ENCODE measurements around the gene ADAMTS16.

Gene ADAMTS16

DNA sequence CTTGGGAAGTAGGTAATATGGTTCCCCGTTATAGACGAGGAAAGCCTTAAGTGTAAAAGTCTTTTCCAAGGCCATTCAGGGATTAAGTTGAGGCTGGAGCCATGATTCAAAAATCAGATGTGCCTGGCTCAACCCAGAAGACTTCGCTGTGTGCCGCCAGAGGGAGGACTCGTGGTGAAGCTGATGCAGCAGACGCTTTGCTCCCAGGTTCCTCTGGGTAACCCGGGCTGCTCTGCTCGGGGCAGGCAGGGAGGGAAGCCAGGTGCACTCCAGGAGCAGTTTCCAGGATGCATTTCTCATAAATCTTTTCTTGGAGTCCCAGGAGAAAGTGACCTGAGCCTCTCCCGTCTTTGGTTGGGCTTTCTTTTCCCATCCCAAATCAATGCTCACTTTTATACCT, 219.5 kb downstream of the ADAMTS16 start:
- H3K4me3 ChIP-seq = no peak overlapping the region
- no peak overlapping the region for H3K27ac ChIP-seq

DNA sequence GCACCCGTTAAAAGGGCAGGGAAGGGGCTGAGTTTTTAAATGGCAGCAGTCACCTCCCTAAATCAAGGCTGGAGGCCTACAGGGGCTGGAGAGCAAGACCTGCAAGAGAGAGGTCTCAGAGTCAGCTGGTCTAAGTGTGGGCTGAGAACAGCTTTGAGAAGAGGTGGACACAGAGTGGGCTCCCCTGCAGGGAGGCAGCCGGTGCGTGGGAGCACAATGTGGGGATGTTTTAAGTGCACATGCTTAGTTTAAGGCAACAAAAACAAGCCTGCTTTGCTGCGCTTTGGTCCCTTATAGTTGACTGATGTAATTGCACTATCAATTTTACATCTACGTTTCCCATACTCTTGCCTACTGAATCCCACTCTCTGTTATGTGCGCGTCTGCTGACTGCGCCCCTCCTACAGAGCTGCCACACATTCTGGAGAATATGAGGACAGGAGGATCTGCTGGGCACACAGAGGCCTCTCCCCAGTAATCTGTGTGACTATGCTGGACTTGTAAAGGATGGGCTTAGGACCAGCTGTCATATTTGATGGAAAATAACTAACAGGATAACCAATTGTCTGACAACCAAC, 220.3 kb downstream of the ADAMTS16 start:
- Histone ChIP-seq H3K4me3 (no peak overlapping the region), H3K27ac (no peak overlapping the region)

DNA sequence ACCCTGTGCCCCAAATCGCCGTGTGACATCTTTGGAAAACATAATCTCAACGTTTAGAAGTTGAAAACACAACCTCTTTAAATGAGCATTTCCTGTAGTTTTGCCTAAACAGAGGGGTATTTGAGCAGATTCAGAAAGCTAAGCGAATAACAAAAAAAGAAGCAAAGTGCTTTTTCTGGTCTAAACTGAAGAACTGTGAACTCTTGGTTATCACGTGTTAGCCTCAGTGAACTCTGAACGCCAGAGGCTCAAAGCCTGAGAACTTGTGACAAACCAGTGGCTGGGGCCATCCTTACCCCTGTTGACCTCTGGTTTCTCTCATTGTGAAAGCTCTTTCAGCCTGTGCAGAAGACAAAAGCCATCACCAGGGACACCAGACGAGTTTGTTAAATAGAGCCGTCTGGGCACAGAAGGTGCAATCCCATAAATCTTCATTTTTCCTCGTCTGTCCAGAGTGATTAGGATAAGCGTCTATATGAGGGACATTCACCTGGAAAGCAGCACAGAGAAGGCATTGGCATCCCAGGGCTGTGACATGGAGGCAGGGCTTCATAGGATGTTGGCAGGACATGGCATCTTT, 220.9 kb downstream of the ADAMTS16 start:
- Histone ChIP-seq H3K4me3 (no peak overlapping the region), H3K27ac (no peak overlapping the region)

DNA sequence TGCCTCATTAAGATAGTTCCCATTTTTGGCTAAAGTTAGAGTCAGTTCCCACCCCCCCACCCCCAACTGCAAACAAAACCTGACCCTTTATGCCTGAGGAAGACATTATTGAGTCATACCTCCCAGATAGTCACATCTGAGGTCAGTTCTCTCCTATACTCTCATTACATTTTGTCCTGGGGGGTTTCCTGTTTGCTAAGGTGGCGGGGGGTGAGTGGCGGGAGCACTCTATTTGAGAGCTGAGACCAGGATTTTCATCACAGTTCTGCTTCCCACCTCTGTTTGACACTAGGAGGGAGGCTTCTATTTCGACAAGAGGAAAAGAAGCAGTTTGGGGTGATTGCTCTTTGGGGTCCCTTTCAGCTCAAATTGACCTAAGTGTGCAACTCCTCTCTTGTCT, 222.9 kb downstream of the ADAMTS16 start:
- Histone ChIP-seq H3K27ac (no peak overlapping the region), H3K4me3 (no peak overlapping the region)

DNA sequence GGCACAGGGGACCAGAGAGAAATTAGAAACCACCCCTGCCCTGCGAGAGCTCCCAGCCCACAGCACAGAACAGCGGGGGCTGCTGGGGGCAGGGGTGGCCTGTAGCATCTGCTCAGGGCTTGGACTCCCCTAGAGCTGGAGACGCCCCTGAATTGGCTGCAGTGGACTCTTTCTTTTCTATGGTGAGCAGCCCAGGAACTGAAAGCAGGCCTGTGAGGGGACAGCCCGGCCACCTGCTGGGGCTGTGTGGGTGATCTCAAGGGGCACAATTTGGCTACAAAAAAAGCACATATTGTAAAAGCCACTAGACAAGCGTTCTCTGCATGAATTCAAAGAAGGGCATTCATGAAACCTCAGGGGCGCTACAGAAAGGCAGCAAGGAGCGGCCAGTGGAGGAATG, 224.8 kb downstream of the ADAMTS16 start:
- Histone ChIP-seq H3K27ac (no peak overlapping the region), H3K4me3 (no peak overlapping the region)

DNA sequence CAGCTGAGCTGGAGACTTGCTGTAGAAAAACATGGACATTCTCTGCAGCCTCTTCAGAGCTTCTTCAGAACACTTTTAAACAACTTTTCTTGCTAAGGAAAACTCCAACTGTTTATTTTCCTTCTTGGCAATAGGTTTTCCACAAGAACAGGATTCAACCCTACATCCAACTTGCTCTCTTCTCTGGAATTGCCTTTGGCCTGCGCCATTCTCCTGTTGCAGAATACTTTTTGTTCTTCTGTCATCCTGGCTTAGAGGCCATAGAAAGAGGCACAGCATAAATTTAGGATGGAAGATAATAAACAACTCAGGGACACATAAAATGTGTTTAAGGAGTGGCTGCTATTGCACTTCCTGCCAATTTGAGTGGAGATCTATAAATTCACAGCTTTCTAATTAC, 227.6 kb downstream of the ADAMTS16 start:
- Histone ChIP-seq H3K27ac (no peak overlapping the region), H3K4me3 (no peak overlapping the region)

DNA sequence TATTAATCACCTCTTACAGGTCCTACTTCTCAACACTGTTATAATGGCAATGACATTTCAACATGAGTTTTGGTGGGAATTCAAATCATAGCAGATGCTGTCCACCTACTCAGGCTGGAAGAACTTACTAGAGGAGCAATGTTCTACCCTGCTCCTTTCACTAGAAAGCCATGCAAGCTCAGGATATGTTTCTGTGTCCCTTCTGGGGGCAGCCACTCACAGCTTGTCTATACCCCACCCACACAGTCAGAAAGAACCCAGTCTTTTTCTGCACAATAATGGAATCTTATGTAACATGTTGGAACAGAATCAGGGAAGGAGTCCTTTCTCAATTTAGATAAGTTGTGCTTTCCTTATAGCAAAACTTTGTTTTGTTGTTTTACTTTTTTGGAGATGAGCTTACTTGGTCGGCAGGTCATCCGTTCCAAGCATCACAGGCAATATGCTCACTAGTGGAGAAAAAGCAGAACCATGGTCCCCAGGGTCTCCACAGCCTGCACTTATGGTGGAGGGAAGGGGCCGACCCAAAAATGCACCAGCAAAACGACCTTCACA, 229.0 kb downstream of the ADAMTS16 start:
- Histone ChIP-seq H3K27ac (no peak overlapping the region), H3K4me3 (no peak overlapping the region)

Data from skin epidermis (tissue), 12 donors.